Muscle layer of colon (tissue), 2 donors: Measurements from ENCODE around the gene PAX6.
A peak's percentile ranks its signal among the peaks of the same experiment; 100 is the strongest.

ENCODE experiments used
- H3K27ac ChIP-seq: one replicate; pipeline ENCODE4 v1.7.0; 2013; ENCODE audit warnings: low read depth, mild to moderate bottlenecking, low read length, moderate library complexity
- H3K27me3 ChIP-seq, 2 donors: one replicate each; pipeline ENCODE4 v1.7.0; 2013; ENCODE audit warnings: low read length in 2 of 2, mild to moderate bottlenecking in 2 of 2; ENCODE audit not compliant: insufficient read depth in 2 of 2, control insufficient read depth in 1 of 2
- H3K36me3 ChIP-seq: one replicate; pipeline ENCODE4 v1.7.0; 2013; ENCODE audit warnings: mild to moderate bottlenecking, low read length; ENCODE audit not compliant: insufficient read depth
- H3K4me1 ChIP-seq: one replicate; pipeline ENCODE4 v1.7.0; 2013; ENCODE audit warnings: mild to moderate bottlenecking, low read length; ENCODE audit not compliant: insufficient read depth
- H3K4me3 ChIP-seq, 2 donors: one replicate each; pipeline ENCODE4 v1.7.0; 2013; ENCODE audit warnings: low read length in 2 of 2, low read depth in 1 of 2, mild to moderate bottlenecking in 1 of 2, moderate library complexity in 1 of 2
- H3K9ac ChIP-seq: one replicate; pipeline ENCODE4 v1.7.0; 2013; ENCODE audit warnings: low read length
- H3K9me3 ChIP-seq: one replicate; pipeline ENCODE4 v1.7.0; 2013; ENCODE audit warnings: mild to moderate bottlenecking, low read length
- donor health status: abdominal sarcoma.
- donor health status: Adenocarcinoma of cecum.

PAX6 gene

DNA sequence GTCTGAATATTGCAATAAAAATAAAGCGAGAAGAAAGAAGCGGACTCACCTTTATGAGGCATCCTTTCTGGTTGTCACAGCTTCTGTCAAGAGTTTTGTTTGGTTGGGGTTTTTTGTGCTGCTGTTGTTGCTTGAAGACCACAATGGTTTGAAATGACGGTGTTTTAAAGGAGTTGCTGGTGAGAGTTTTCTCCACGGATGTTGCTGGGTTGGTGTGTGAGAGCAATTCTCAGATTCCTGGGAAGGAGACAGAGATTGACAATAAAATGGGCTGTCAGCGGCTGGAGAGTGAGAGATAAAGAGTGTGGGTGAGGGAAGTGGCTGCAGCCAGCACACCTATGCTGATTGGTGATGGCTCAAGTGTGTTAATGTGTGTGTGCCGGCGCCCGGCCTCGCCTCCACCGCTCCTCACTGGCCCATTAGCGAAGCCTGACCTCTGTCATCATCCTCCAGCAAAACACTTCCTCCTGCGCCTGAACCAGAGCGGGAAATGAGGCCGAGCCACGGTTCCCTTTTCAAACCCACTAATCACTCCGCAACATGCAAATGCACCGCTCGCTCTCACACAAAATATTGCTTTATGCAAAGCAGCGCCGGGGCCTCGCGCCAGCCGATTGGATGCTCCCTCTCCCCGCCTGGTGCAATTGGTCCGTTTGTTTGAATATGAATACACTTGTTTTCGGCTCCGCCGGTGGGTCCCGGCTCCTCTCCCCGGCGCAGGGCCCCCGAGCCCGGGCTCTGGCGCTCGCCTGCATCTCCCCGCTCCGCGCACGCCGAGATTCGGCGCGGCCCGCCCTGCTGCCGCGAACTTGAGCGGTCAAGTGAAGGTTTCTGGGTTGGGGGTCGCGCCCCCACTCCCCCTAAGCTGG lies at the start of gene PAX6:
PAX6 (minus strand) TSS at position 544 of the 869 bp plus-strand sequence. CDS start 4,911 bp downstream, outside the sequence.
- H3K9me3 ChIP-seq: peaks cover 3% of the 10 kb centered on the region
- H3K27ac ChIP-seq: no peak within 1 kb of the TSS
- peaks cover 90 to 100% of the 10 kb centered on the region in 2 donors for H3K27me3 ChIP-seq
- H3K4me1 ChIP-seq: peaks cover 56% of the 10 kb centered on the region
- H3K4me3 ChIP-seq: peak within 1 kb of the TSS; percentile 35 to 50
- H3K9ac ChIP-seq: no peak within 1 kb of the TSS
- H3K36me3 ChIP-seq: no peaks in the 10 kb centered on the region

DNA sequence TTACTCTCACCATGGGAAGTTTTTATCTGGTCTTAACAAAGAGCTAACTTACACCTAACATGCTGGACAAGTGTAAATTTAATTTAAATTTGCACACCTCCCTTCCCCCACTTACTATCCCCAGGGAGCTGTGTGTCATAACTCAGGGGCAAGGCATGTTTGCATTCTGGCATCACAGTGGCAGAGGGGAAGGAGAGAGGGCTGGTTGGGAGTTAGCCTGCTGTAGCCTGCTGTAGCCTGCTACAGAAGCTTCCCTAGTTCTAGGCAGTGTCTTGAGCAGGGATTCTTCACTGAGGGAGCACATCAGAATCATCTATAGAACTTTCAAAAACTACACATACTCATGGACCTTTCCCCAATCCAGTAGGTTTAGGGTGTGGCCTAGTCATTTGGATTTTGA lies 49.3 kb upstream of the PAX6 start:
- no peak overlapping the region for H3K27ac ChIP-seq
- H3K27me3 ChIP-seq: no peaks in the 10 kb centered on the region
- no peak overlapping the region for H3K4me3 ChIP-seq
- H3K36me3 ChIP-seq: no peaks in the 10 kb centered on the region
- H3K9me3 ChIP-seq: no peaks in the 10 kb centered on the region
- H3K9ac ChIP-seq: no peak overlapping the region
- no peaks in the 10 kb centered on the region for H3K4me1 ChIP-seq

DNA sequence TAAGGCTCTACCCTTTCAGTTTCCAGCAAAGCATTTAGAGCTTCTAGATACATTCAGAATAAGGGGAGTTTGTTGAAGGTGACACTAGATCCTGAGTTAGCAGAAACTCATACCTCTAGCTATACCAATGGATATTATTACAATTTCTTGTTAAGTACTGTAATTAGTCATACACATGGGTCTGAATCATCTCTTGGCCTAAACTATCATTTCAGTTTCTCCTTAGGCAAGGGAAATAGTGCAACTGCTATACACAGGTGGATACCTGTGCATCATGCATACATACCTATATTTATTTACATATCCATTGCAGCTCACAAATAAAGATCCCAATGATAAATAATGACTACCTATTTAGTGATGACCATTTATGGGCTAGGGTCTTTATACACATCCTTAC lies 45.1 kb upstream of the PAX6 start:
- H3K36me3 ChIP-seq: no peaks in the 10 kb centered on the region
- H3K27me3 ChIP-seq: no peaks in the 10 kb centered on the region
- no peak overlapping the region for H3K27ac ChIP-seq
- no peaks in the 10 kb centered on the region for H3K9me3 ChIP-seq
- no peak overlapping the region for H3K4me3 ChIP-seq
- no peak overlapping the region for H3K9ac ChIP-seq
- H3K4me1 ChIP-seq: no peaks in the 10 kb centered on the region

DNA sequence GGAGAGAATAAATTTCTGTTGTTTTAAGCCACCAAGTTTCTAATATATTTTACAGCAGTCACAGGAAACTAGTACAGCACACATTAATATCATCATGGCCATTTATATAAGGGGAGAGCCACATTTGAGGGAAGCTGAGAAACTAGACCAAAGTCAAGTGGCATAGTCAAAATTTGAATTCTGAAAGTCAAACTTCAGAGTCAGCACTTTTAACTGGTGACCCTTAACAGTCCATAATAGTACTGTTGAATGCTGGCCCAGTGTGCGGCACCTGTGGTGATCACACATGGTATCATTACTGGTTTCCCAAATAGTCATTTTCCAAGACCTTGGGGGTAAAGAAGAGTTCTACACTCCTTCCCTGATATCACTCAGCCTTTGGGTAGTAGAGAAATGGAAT lies 44.3 kb upstream of the PAX6 start:
- Histone ChIP-seq H3K27me3 (no peaks in the 10 kb centered on the region), H3K36me3 (no peaks in the 10 kb centered on the region), H3K9me3 (no peaks in the 10 kb centered on the region), H3K4me1 (no peaks in the 10 kb centered on the region), H3K9ac (no peak overlapping the region), H3K27ac (no peak overlapping the region), H3K4me3 (no peak overlapping the region)

DNA sequence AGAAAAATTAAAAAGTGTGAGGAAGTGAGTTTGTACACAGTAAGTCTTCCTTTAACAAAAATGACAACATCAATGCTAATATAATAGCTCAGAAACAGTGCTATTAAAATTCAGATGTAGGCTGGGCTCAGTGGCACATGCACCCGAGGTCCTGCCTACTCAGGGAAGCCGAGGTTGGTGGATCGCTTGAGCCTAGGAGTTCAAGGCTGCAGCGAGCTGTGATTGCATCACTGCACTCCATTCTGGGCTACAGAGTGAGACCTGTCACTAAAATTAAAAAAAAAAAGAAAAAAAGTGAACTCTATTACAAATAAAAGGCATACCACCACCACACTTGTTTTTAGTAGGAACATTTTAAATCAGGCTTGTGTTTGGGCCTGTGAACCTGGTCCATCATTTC lies 39.2 kb upstream of the PAX6 start:
- H3K36me3 ChIP-seq: no peaks in the 10 kb centered on the region
- H3K9ac ChIP-seq: no peak overlapping the region
- H3K27ac ChIP-seq: no peak overlapping the region
- H3K4me3 ChIP-seq: no peak overlapping the region
- no peaks in the 10 kb centered on the region for H3K27me3 ChIP-seq
- H3K9me3 ChIP-seq: no peaks in the 10 kb centered on the region
- no peaks in the 10 kb centered on the region for H3K4me1 ChIP-seq

DNA sequence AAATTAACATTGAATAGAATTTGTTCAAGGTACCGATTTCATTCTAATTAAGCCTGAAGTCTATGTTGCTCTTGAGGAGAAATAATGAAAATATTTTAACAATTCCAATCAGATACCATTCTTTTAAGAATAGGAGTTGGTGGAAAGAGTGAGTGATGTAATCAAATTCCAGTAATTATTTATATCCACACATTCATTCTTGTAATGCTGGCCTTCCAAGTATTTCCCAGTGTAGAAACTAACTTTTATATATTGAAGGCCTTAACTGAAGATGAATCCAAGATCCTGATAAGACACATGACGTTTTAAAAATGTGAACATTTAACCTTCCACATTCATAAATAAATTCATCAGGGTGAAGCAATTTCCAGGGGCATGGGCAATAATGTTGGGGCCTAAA lies 36.6 kb upstream of the PAX6 start:
- Histone ChIP-seq H3K4me1 (no peaks in the 10 kb centered on the region), H3K9me3 (no peaks in the 10 kb centered on the region), H3K27ac (no peak overlapping the region), H3K27me3 (peaks cover 0 to 2% of the 10 kb centered on the region in 2 donors), H3K9ac (no peak overlapping the region), H3K4me3 (no peak overlapping the region), H3K36me3 (no peaks in the 10 kb centered on the region)

DNA sequence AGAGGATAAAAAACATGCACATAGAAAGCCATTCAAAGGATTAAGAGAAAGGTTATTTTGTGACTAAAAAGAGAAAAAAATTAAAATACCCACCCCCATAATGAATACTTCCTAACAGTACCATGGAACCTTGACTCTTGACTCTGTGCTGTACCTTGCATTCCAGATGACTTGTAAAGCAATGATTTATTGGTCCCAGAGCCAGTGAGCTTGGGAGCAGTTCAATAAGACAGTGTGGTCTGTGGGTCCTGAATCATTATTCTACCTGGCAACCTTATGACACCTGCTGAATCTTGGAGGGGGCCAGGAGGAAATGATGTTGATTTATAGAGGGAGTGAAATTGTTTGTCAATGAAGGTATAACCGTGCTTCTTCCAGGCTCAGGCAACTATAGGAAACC lies 34.2 kb upstream of the PAX6 start:
- no peaks in the 10 kb centered on the region for H3K9me3 ChIP-seq
- no peaks in the 10 kb centered on the region for H3K4me1 ChIP-seq
- H3K27me3 ChIP-seq: peaks cover 0 to 4% of the 10 kb centered on the region in 2 donors
- H3K27ac ChIP-seq: no peak overlapping the region
- no peak overlapping the region for H3K9ac ChIP-seq
- H3K36me3 ChIP-seq: no peaks in the 10 kb centered on the region
- H3K4me3 ChIP-seq: no peak overlapping the region

DNA sequence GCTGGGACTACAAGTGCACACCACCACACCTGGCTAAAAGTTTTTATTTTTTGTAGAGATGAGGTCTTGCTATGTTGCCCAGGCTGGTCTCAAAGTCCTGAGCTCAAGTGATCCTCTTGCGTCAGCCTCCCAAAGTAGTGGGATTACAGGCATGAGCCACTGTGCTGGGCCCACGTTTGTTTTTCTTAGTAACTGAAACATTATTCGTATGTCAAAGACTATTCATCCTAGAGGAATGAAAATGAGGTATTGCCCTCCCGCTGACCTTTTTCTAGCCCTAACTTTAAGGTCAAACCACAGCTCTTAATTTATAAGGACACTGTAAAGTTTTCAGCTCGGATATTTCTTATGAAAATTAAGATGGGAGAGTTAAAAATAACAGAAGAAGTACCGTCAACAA lies 33.2 kb upstream of the PAX6 start:
- Histone ChIP-seq H3K4me1 (no peaks in the 10 kb centered on the region), H3K9ac (no peak overlapping the region), H3K9me3 (no peaks in the 10 kb centered on the region), H3K27ac (no peak overlapping the region), H3K4me3 (no peak overlapping the region), H3K27me3 (peaks cover 0 to 4% of the 10 kb centered on the region in 2 donors), H3K36me3 (no peaks in the 10 kb centered on the region)

DNA sequence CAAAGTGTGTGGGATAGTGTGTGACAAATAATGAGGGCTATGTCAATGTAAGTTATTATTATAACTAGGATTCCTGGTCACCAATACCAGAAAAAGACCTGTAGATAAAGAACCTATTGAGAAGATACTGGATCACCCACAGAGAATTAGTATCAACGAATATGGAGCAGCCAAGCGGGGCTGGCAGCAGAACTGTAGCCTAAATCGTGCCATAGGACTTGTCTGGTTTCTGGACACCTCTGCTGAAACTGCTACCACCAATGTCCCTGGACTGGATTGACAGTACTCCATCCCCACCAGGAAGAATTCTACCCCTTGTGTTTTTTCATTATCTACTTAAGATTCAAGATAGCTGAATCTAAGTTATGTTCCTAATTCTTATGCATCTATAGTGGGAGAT lies 30.3 kb upstream of the PAX6 start:
- no peak overlapping the region for H3K9ac ChIP-seq

DNA sequence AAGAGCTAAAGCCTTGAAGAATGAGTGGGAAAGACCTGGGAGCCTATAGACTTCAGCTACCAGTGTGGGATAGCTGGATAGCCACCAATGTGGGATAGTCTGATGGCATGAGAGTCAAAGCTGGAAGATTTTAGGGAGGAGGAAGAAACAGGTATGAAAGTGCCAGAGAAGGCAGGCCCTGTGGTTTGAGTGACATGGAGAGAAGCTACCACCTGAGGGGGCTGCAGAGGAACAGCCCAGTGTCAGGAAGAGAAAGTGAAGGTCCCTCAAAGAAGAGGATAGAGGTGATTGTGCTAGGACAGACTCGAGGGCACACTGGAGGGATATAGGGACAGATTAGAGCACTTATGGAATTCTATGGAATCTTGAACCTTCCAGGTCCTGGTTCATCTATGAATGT lies 23.1 kb upstream of the PAX6 start:
- Histone ChIP-seq H3K9ac (no peak overlapping the region), H3K9me3 (no peaks in the 10 kb centered on the region), H3K36me3 (no peaks in the 10 kb centered on the region), H3K4me3 (no peak overlapping the region), H3K27me3 (peaks cover 17 to 28% of the 10 kb centered on the region in 2 donors), H3K27ac (no peak overlapping the region), H3K4me1 (no peaks in the 10 kb centered on the region)

More for the DNA sequence above, 30.3 kb upstream of the PAX6 start:
- Histone ChIP-seq H3K27me3 (peaks cover 0 to 4% of the 10 kb centered on the region in 2 donors), H3K27ac (no peak overlapping the region), H3K4me1 (no peaks in the 10 kb centered on the region), H3K9me3 (no peaks in the 10 kb centered on the region), H3K36me3 (no peaks in the 10 kb centered on the region), H3K4me3 (no peak overlapping the region)

DNA sequence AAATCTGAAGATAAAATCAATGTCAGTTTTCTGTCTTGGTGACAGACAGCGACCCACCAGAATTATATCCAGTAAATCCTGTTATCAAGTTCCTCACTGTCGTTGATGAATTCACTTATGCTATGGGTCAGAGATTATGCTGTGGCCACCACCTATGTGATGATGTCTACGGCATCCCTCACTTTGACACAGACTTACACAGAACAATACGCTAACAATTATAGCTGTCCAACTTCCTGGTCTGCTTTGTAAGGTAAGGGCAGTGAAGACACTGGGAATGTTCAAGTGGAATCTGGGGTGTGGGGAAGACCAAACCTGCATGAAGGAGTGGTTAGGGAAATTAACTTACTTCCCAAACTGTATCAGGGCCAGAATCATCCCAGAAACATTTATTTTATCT lies 19.3 kb upstream of the PAX6 start:
- Histone ChIP-seq H3K9ac (no peak overlapping the region), H3K27me3 (peaks cover 45 to 58% of the 10 kb centered on the region in 2 donors), H3K9me3 (no peaks in the 10 kb centered on the region), H3K36me3 (no peaks in the 10 kb centered on the region), H3K4me3 (no peak overlapping the region), H3K27ac (no peak overlapping the region), H3K4me1 (peaks cover 4% of the 10 kb centered on the region)

DNA sequence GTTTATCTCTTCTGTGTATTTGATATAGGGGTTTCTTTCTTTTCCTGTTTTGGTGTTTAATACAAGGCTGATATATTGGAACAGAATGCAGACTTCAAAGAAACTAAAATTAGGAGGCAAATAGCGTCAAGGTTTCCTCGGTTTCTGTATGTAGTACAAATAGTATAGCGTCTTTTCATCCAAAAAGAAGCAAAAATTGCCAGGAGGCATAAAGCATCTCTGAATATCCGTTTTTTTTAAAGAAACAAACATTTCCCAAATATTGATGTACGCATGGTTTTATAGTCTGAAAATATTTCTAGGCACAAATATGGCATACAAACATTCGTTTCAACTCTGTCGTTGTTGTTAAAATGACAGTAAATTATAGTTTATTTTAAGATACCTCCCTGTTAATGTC lies 17.1 kb upstream of the PAX6 start:
- peaks cover 66 to 68% of the 10 kb centered on the region in 2 donors for H3K27me3 ChIP-seq
- no peak overlapping the region for H3K27ac ChIP-seq
- peaks cover 4% of the 10 kb centered on the region for H3K4me1 ChIP-seq
- no peaks in the 10 kb centered on the region for H3K36me3 ChIP-seq
- no peak overlapping the region for H3K9ac ChIP-seq
- H3K9me3 ChIP-seq: no peaks in the 10 kb centered on the region
- H3K4me3 ChIP-seq: no peak overlapping the region
